A549 (cell line): ENCODE measurements around the gene EIF4A2. TPM values are rescaled to one million over a fixed set of nuclear protein-coding genes. Genes with fewer than 3 reads are reported as not detected.

Source experiments
- ATAC-seq, 2 experiments: fragments of 200-7000 bp in 1 of 2; fragments of >200 bp in 1 of 2; cut with Nextera tagmentation in 1 of 2; cut with Tn5 transposase in 1 of 2; 3 replicates each; pipeline versions ENCODE4 v1.8.0 to v1.9.1; 2018 to 2020; ENCODE audit warnings: mild to moderate bottlenecking in 1 of 2, moderate library complexity in 1 of 2
- CTCF ChIA-PET: fragments of 300-600 bp; sonication (Branson Sonifier 250); formaldehyde crosslinking; extraction: SDS; loops from one replicate; lab custom pipeline; 2021; ENCODE audit warnings: antibody characterized with exemption, inconsistent platforms; lab: Yijun Ruan, JAX
- POLR2A ChIA-PET: fragments of 350-600 bp; formaldehyde crosslinking; extraction: SDS; loops from one replicate; lab custom pipeline; 2021; ENCODE audit warnings: antibody characterized with exemption, inconsistent platforms; lab: Yijun Ruan, JAX
- DNase-seq, 2 experiments: peaks; one replicate each; pipeline versions ENCODE4 v3.0.0 to v3.0.0-alpha.2; 2011 to 2016; ENCODE audit warnings: low read depth in 1 of 2, low spot score in 1 of 2
- FAIRE-seq: peaks from 2 replicates; lab custom pipeline; 2011; peaks lifted over from hg19 to GRCh38; lab: Jason Lieb, UNC
- H3K27ac ChIP-seq, 2 experiments: fragments of >200 bp; sonication (Bioruptor Twin); formaldehyde crosslinking; 3 replicates each; pipeline ENCODE4 v1.5.1; 2016 to 2017
- H3K4me1 ChIP-seq: fragments of >200 bp; sonication (Bioruptor Twin); formaldehyde crosslinking; 3 replicates; pipeline ENCODE4 v1.6.1; 2016
- H3K4me2 ChIP-seq: fragments of >200 bp; sonication (Bioruptor Twin); formaldehyde crosslinking; 3 replicates; pipeline ENCODE4 v1.6.1; 2016
- H3K4me3 ChIP-seq: fragments of >200 bp; sonication (Bioruptor Twin); formaldehyde crosslinking; 3 replicates; pipeline ENCODE4 v1.5.1; 2016
- H3K9me3 ChIP-seq: fragments of >200 bp; sonication (Bioruptor Twin); formaldehyde crosslinking; 3 replicates; pipeline ENCODE4 v1.6.1; 2016
- BCL3 ChIP-seq: fragments of >200 bp; sonication (Bioruptor Twin); formaldehyde crosslinking; IDR thresholded peaks from 3 replicates; pipeline ENCODE4 v1.6.1; 2016
- CHD2 ChIP-seq: fragments of 150-350 bp; IDR thresholded peaks from 2 replicates; pipeline ENCODE4 v1.6.1; 2014; ENCODE audit warnings: low read length; ENCODE audit not compliant: partially characterized antibody
- CHD4 ChIP-seq: fragments of 200-600 bp; sonication (generic); IDR thresholded peaks from 2 replicates; pipeline ENCODE4 v1.6.1; 2016; ENCODE audit warnings: antibody characterized with exemption, mild to moderate bottlenecking, borderline replicate concordance
- ELK1 ChIP-seq: fragments of 150-350 bp; IDR thresholded peaks from 2 replicates; pipeline ENCODE4 v1.6.1; 2014; ENCODE audit warnings: low read depth, mild to moderate bottlenecking, low read length
- EP300 ChIP-seq, 2 experiments: fragments of >200 bp; sonication (Bioruptor Twin); formaldehyde crosslinking; IDR thresholded peaks; 2 replicates in 1 of 2; 3 replicates in 1 of 2; pipeline ENCODE4 v1.6.1; 2016 to 2017
- ESRRA ChIP-seq: fragments of 150-350 bp; IDR thresholded peaks from 2 replicates; pipeline ENCODE4 v1.6.1; 2014; ENCODE audit warnings: mild to moderate bottlenecking, low read length, borderline replicate concordance
- FOXS1 ChIP-seq: fragments of 250-450 bp; sonication (Bioruptor Pico); IDR thresholded peaks from 2 replicates; pipeline ENCODE4 v1.5.0; 2020; ENCODE audit warnings: mild to moderate bottlenecking, moderate library complexity
- GATA3 ChIP-seq: IDR thresholded peaks from 2 replicates; pipeline ENCODE4 v1.6.1; 2012; ENCODE audit warnings: borderline replicate concordance
- HES2 ChIP-seq: fragments of >200 bp; sonication (Bioruptor Twin); formaldehyde crosslinking; IDR thresholded peaks from 2 replicates; pipeline ENCODE4 v1.6.1; 2016
- HEYL ChIP-seq: fragments of 250-450 bp; sonication (Bioruptor Pico); IDR thresholded peaks from 2 replicates; pipeline ENCODE4 v1.8.0; 2021; ENCODE audit warnings: mild to moderate bottlenecking, moderate library complexity
- HOXB13 ChIP-seq: fragments of 250-450 bp; sonication (Bioruptor Pico); IDR thresholded peaks from 2 replicates; pipeline ENCODE4 v1.5.0; 2020; ENCODE audit warnings: low read depth, mild to moderate bottlenecking, moderate library complexity
- JUN ChIP-seq, 2 experiments: fragments of >200 bp; sonication (Bioruptor Twin); formaldehyde crosslinking; IDR thresholded peaks; 2 replicates in 1 of 2; 3 replicates in 1 of 2; pipeline ENCODE4 v1.6.1; 2016 to 2017
- KDM1A ChIP-seq: fragments of 200-600 bp; sonication (generic); IDR thresholded peaks from 2 replicates; pipeline ENCODE4 v1.6.1; 2016; ENCODE audit warnings: low read depth, mild to moderate bottlenecking
- KDM5A ChIP-seq: fragments of 200-600 bp; sonication (generic); IDR thresholded peaks from 2 replicates; pipeline ENCODE4 v1.6.1; 2016; ENCODE audit warnings: antibody characterized with exemption, mild to moderate bottlenecking
- MAZ ChIP-seq: fragments of 150-350 bp; IDR thresholded peaks from 2 replicates; pipeline ENCODE4 v1.6.1; 2014; ENCODE audit warnings: antibody characterized with exemption, low read depth, low read length, borderline replicate concordance
- NFE2L2 ChIP-seq: fragments of 150-350 bp; conservative IDR thresholded peaks from 2 replicates; pipeline ENCODE4 v1.6.1; 2014; ENCODE audit warnings: low read length
- NPAS2 ChIP-seq: fragments of 250-450 bp; sonication (Bioruptor Pico); IDR thresholded peaks from 2 replicates; pipeline ENCODE4 v1.8.0; 2022; ENCODE audit warnings: mild to moderate bottlenecking, moderate library complexity, borderline replicate concordance
- PHF8 ChIP-seq: fragments of 200-600 bp; sonication (generic); IDR thresholded peaks from 2 replicates; pipeline ENCODE4 v1.6.1; 2016; ENCODE audit warnings: low read depth, mild to moderate bottlenecking, antibody characterized with exemption, moderate library complexity, borderline replicate concordance
- REST ChIP-seq: fragments of 200-600 bp; sonication (generic); IDR thresholded peaks from 2 replicates; pipeline ENCODE4 v1.6.1; 2016; ENCODE audit warnings: antibody characterized with exemption, mild to moderate bottlenecking, moderate library complexity
- SMC3 ChIP-seq: fragments of >200 bp; sonication (Bioruptor Twin); formaldehyde crosslinking; IDR thresholded peaks from 3 replicates; pipeline ENCODE4 v1.6.1; 2018; ENCODE audit warnings: inconsistent platforms
- TP53 ChIP-seq: fragments of 250-450 bp; sonication (Bioruptor Pico); IDR thresholded peaks from 2 replicates; pipeline ENCODE4 v1.5.0; 2021; ENCODE audit warnings: mild to moderate bottlenecking, moderate library complexity
- USF2 ChIP-seq: fragments of 450-650 bp; IDR thresholded peaks from 2 replicates; pipeline ENCODE4 v1.6.1; 2014; ENCODE audit warnings: antibody characterized with exemption
- WGBS: methylation state at CpG from one replicate; pipeline ENCODE4 v1.1.6; 2017; ENCODE audit errors: missing lambda C conversion rate; 5-methylcytosine and 5-hydroxymethylcytosine counted together
- polyA plus RNA-seq, 4 experiments: library from polyadenylated mRNA; depleted of rRNA in 3 of 4; stranded (reverse); fragments of >200 nt; fragmentation: RNase III in 1 of 4; extraction: RNeasy Plus Mini Kit Qiagen cat#74134 plus additional on column Dnase treatment in 1 of 4; gene quantifications; 2 replicates in 3 of 4; 3 replicates in 1 of 4; pipeline ENCODE4 v1.2.3, GENCODE V29; 2011 to 2017
- TF ChIP-seq, protein P1 (sequence below): fragments of >200 bp; sonication (Bioruptor Twin); formaldehyde crosslinking; IDR thresholded peaks from 3 replicates; pipeline ENCODE4 v1.5.1; 2016
- TF ChIP-seq, protein P2 (sequence below): IDR thresholded peaks from 2 replicates; pipeline ENCODE4 v1.6.1; 2012

Gene EIF4A2
- polyA plus RNA-seq, 2 of the 4 experiments (the other 2 are of a cell fraction), result 172 to 493 TPM

DNA sequence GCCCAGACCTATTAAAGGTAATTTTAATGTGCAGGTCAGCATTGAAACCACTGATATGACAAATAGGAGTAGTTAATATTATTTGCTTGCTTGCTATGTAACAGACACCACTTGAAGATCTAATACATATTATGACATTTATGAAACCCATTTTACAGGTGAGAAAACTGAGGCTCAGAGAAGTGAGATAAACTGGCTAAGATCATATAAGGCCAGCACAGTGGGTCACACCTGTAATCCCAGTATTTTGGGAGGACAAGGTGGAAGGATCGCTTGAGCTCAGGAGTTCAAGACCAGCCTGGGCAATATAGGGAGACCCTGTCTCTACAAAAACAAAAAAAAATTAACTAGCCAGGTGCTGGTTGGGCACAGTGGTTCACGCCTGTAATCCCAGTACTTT is 33.1 kb upstream of the EIF4A2 start:
- Histone ChIP-seq H3K27ac (0 out of 6 replicates have a peak overlapping the region, but pooled peaks of 1 of the 2 experiments have one; percentile 22), H3K4me2 (no peak overlapping the region), H3K4me3 (no peak overlapping the region), H3K9me3 (no peaks in the 10 kb centered on the region), H3K4me1 (peaks cover 33% of the 10 kb centered on the region)
- CTCF ChIA-PET, result no interaction called here
- POLR2A ChIA-PET, result no interaction called here
- TF ChIP-seq CHD4 (no peak), BCL3 (no peak), JUN (IDR thresholded peaks at IDR 0.05) (no peak), ELK1 (no peak), KDM1A (no peak), MAZ (no peak), GATA3 (no peak), HES2 (no peak), SMC3 (no peak), TP53 (no peak), CHD2 (no peak), ESRRA (no peak), EP300 (IDR thresholded peaks at IDR 0.05) (no peak), KDM5A (no peak), FOXS1 (CRISPR knock-in tag) (no peak), PHF8 (no peak)
- TF ChIP-seq, protein P1, sequence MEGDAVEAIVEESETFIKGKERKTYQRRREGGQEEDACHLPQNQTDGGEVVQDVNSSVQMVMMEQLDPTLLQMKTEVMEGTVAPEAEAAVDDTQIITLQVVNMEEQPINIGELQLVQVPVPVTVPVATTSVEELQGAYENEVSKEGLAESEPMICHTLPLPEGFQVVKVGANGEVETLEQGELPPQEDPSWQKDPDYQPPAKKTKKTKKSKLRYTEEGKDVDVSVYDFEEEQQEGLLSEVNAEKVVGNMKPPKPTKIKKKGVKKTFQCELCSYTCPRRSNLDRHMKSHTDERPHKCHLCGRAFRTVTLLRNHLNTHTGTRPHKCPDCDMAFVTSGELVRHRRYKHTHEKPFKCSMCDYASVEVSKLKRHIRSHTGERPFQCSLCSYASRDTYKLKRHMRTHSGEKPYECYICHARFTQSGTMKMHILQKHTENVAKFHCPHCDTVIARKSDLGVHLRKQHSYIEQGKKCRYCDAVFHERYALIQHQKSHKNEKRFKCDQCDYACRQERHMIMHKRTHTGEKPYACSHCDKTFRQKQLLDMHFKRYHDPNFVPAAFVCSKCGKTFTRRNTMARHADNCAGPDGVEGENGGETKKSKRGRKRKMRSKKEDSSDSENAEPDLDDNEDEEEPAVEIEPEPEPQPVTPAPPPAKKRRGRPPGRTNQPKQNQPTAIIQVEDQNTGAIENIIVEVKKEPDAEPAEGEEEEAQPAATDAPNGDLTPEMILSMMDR, result no peak
- ATAC-seq (no peak), FAIRE-seq (no peak), DNase-seq (no peak)
- 96% methylated on average over 2 of the region's 2 CpGs for WGBS

- TF ChIP-seq NFE2L2, result no peak
- TF ChIP-seq HOXB13, result no peak
- TF ChIP-seq NPAS2 (CRISPR knock-in tag), result no peak
- TF ChIP-seq, protein P1, result no peak
- no peak for TF ChIP-seq USF2
- TF ChIP-seq REST, result no peak
- TF ChIP-seq KDM5A, result no peak
- TF ChIP-seq HEYL (CRISPR knock-in tag), result no peak
- TF ChIP-seq, protein P2, sequence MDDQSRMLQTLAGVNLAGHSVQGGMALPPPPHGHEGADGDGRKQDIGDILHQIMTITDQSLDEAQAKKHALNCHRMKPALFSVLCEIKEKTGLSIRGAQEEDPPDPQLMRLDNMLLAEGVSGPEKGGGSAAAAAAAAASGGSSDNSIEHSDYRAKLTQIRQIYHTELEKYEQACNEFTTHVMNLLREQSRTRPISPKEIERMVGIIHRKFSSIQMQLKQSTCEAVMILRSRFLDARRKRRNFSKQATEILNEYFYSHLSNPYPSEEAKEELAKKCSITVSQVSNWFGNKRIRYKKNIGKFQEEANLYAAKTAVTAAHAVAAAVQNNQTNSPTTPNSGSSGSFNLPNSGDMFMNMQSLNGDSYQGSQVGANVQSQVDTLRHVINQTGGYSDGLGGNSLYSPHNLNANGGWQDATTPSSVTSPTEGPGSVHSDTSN, result no peak
- H3K4me1 ChIP-seq, result peaks cover 21% of the 10 kb centered on the region
- DNase-seq (no peak), ATAC-seq (no peak), FAIRE-seq (no peak)
- no peaks in the 10 kb centered on the region for H3K9me3 ChIP-seq
- no peak overlapping the region for H3K4me3 ChIP-seq
- 87% methylated on average over 2 of the region's 3 CpGs for WGBS
- ChIA-PET CTCF (no interaction called here), POLR2A (no interaction called here)
- H3K4me2 ChIP-seq, result no peak overlapping the region
- H3K27ac ChIP-seq, result peak overlapping the region in 1 of 2 experiments; percentile 66; a peak in 2 of 6 replicates
These were observed 31.9 kb upstream of the EIF4A2 start for GRCh38 chr3:186751480-186751879.
